Naive thymus-derived CD8-positive, alpha-beta T cell (primary cell): ENCODE data around the gene TMEM144. TPM values are rescaled to one million over a fixed set of nuclear protein-coding genes. Genes with fewer than 3 reads are reported as not detected.

Experiments used
- ATAC-seq, 2 donors: fragments of 150-1000 bp; cut with Tn5 transposase in 1 of 2; sonication (Bioruptor Pico), chemical (Tn5 transposase) in 1 of 2; 1 replicate in 1 of 2; 2 replicates in 1 of 2; pipeline ENCODE4 v1.10.0; 2021; ENCODE audit warnings: mild to moderate bottlenecking in 2 of 2, moderate library complexity in 2 of 2
- POLR2A ChIA-PET: fragments of 350-600 bp; sonication (Branson Sonifier 250); formaldehyde crosslinking; loops from one replicate; lab custom pipeline; 2021; ENCODE audit warnings: antibody characterized with exemption; lab: Charles Lee
- DNase-seq, 10 donors: peaks; one replicate each; pipeline versions ENCODE4 v3.0.0 to v3.0.0-alpha.2; 2020 to 2022
- H3K27ac Mint-ChIP-seq, 10 donors: one replicate each; pipeline ENCODE4 v1.8.0; 2020 to 2022; ENCODE audit warnings: mild to moderate bottlenecking in 10 of 10, mixed read lengths in 10 of 10, moderate library complexity in 4 of 10, inconsistent platforms in 1 of 10
- H3K27me3 Mint-ChIP-seq, 5 donors: one replicate each; pipeline ENCODE4 v1.8.0; 2021 to 2022; ENCODE audit warnings: mixed read lengths in 5 of 5
- H3K36me3 Mint-ChIP-seq, 3 donors: one replicate each; pipeline ENCODE4 v1.8.0; 2020 to 2022; ENCODE audit warnings: mixed read lengths in 3 of 3, mild to moderate bottlenecking in 2 of 3, inconsistent platforms in 1 of 3
- H3K4me1 Mint-ChIP-seq, 4 donors: one replicate each; pipeline ENCODE4 v1.8.0; 2021 to 2022; ENCODE audit warnings: mixed read lengths in 4 of 4
- H3K4me3 Mint-ChIP-seq, 10 donors: one replicate each; pipeline ENCODE4 v1.8.0; 2020 to 2022; ENCODE audit warnings: mild to moderate bottlenecking in 10 of 10, mixed read lengths in 10 of 10, moderate library complexity in 6 of 10, inconsistent platforms in 1 of 10
- H3K9me3 Mint-ChIP-seq, 9 donors: one replicate each; pipeline ENCODE4 v1.8.0; 2020 to 2022; ENCODE audit warnings: mixed read lengths in 9 of 9, mild to moderate bottlenecking in 3 of 9, inconsistent platforms in 1 of 9, moderate library complexity in 1 of 9
- polyA plus RNA-seq, 3 donors: library from polyadenylated mRNA; unstranded; fragments of 300-500 nt; fragmentation: Illumina TruSeq; gene quantifications; one replicate each; pipeline ENCODE4 v1.2.3, GENCODE V29; 2021
- total RNA-seq, 8 experiments: library from RNA in 2 of 8; stranded (reverse) in 2 of 8; gene quantifications; one replicate each; pipeline ENCODE4 v1.2.3 and lab custom pipeline; 2021 to 2026

TMEM144 gene
- total and polyA plus RNA-seq, 5 experiments from 2014 or later, result not detected

- H3K4me3 Mint-ChIP-seq, result no peak overlapping the region
Observed at GRCh38 chr4:158197194-158197776, 13.0 kb upstream of the TMEM144 start.

GRCh38 chr4:158200214-158200613 is 10.1 kb upstream of the TMEM144 start:
- no peak for ATAC-seq
- DNase-seq, result no peak
- H3K9me3 Mint-ChIP-seq, result peaks cover 0 to 2% (median 0%) of the 10 kb centered on the region in 9 donors
- POLR2A ChIA-PET, result no interaction called here
- H3K27me3 Mint-ChIP-seq, result peaks cover 0 to 9% (median 5%) of the 10 kb centered on the region in 5 donors
- no peaks in the 10 kb centered on the region for H3K4me1 Mint-ChIP-seq
- H3K36me3 Mint-ChIP-seq, result no peaks in the 10 kb centered on the region
- H3K27ac Mint-ChIP-seq, result no peak overlapping the region
- no peak overlapping the region for H3K4me3 Mint-ChIP-seq

More at GRCh38 chr4:158197194-158197776, 13.0 kb upstream of the TMEM144 start:
- H3K9me3 Mint-ChIP-seq, result no peaks in the 10 kb centered on the region
- POLR2A ChIA-PET, result no interaction called here
- H3K27me3 Mint-ChIP-seq, result peaks cover 0 to 20% (median 6%) of the 10 kb centered on the region in 5 donors
- no peak for DNase-seq
- H3K4me1 Mint-ChIP-seq, result no peaks in the 10 kb centered on the region
- no peaks in the 10 kb centered on the region for H3K36me3 Mint-ChIP-seq
- H3K27ac Mint-ChIP-seq, result no peak overlapping the region
- ATAC-seq, result no peak

DNA sequence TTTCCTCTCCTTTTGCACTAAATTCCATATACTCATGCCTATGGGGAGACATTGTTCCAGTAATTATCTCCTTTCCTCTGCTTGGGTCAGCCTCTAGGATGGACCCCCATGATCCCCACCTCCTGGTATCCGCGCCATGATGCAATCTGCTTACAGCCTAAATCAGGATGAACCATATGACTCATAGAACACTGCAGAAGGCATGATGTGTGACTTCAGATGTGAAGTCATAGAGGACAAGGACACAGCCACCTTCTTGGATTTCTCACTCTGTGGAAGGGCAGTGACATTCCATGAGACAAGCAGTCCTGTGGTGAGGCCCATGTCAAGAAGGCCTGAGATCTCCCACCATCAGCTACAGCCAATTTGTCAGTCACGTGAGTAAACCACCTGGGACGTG is 9.0 kb upstream of the TMEM144 start:
- no peak overlapping the region for H3K4me3 Mint-ChIP-seq
- no peak for DNase-seq
- H3K27me3 Mint-ChIP-seq, result peaks cover 0 to 9% (median 5%) of the 10 kb centered on the region in 5 donors
- H3K36me3 Mint-ChIP-seq, result no peaks in the 10 kb centered on the region
- peaks cover 0 to 6% (median 0%) of the 10 kb centered on the region in 9 donors for H3K9me3 Mint-ChIP-seq
- peak overlapping the region in 1 of 10 donors; percentile 65 for H3K27ac Mint-ChIP-seq
- POLR2A ChIA-PET, result no interaction called here
- H3K4me1 Mint-ChIP-seq, result no peaks in the 10 kb centered on the region
- no peak for ATAC-seq

DNA sequence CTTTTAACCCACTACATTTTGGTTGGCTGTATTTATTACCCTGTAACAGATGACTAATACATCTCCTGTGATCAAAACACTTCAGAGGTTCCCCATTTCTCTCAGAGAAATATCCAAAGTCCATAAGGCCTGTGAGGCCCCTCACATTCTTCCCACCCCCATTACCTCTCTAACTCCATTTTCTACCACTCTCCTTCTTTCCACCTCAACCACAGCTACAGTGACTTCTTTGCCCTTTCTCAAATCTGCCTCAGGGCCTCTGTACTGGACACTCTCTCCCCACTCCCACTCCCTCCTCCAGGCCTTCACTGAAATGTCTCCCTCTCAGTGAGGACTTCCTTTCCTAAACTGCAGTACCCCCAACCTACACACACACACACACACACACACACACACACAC is 8.4 kb upstream of the TMEM144 start:
- POLR2A ChIA-PET, result no interaction called here
- Mint-ChIP-seq H3K36me3 (no peaks in the 10 kb centered on the region), H3K9me3 (peaks cover 0 to 6% (median 0%) of the 10 kb centered on the region in 9 donors)

DNA sequence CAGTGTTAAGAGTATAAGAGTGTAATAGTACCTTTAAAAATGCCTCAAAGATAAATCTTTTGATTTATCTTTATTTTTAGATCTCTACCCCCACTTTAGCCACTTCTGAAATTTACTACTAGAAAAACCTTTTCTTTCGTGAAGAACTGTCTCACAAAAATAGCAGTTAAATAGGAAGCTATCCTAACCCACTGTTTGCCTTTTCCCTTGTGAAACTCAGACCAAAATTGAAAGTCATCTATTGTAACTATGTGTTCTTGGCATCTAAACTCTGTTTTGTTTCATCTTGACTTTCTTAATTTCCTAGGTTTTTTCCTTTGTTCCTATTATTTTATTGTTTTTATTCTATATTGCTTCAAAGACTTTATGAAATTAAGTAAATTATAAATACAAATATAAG is 7.8 kb upstream of the TMEM144 start:
- Mint-ChIP-seq H3K27ac (no peak overlapping the region), H3K27me3 (peaks cover 0 to 7% (median 1%) of the 10 kb centered on the region in 5 donors), H3K4me1 (no peaks in the 10 kb centered on the region), H3K36me3 (peaks cover 0 to 1% (median 0%) of the 10 kb centered on the region in 3 donors), H3K9me3 (peaks cover 0 to 6% (median 1%) of the 10 kb centered on the region in 9 donors), H3K4me3 (no peak overlapping the region)
- POLR2A ChIA-PET, result no interaction called here
- no peak for DNase-seq
- no peak for ATAC-seq

More for the DNA sequence above, 8.4 kb upstream of the TMEM144 start:
- H3K27me3 Mint-ChIP-seq, result peaks cover 0 to 9% (median 5%) of the 10 kb centered on the region in 5 donors
- no peak overlapping the region for H3K4me3 Mint-ChIP-seq
- DNase-seq (no peak), ATAC-seq (no peak)
- H3K27ac Mint-ChIP-seq, result no peak overlapping the region
- H3K4me1 Mint-ChIP-seq, result no peaks in the 10 kb centered on the region

DNA sequence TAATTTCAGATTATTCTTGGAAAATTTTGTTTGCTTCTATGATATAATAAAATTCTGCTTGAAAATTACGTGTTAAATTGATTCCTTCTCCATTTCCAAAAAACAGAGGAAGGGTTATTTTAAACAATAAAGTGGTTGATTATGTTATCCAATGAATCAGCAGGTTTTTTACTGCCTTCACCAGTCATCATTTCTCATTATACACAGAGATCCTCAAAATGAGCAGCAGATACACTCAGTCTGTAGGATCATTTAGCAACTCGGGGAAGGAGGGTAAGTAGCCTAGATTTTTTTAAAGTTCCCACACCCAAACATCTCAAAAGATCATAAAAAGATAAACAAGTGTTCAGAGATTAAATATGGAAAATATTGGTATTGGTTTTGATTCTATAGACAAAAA is 6.8 kb upstream of the TMEM144 start:
- H3K27ac Mint-ChIP-seq, result no peak overlapping the region
- H3K27me3 Mint-ChIP-seq, result peaks cover 0 to 8% (median 1%) of the 10 kb centered on the region in 5 donors
- ATAC-seq, result no peak
- H3K4me1 Mint-ChIP-seq, result no peaks in the 10 kb centered on the region
- no peak overlapping the region for H3K4me3 Mint-ChIP-seq
- POLR2A ChIA-PET, result no interaction called here
- H3K36me3 Mint-ChIP-seq, result peaks cover 0 to 1% (median 0%) of the 10 kb centered on the region in 3 donors
- H3K9me3 Mint-ChIP-seq, result peaks cover 0 to 9% (median 1%) of the 10 kb centered on the region in 9 donors
- no peak for DNase-seq

DNA sequence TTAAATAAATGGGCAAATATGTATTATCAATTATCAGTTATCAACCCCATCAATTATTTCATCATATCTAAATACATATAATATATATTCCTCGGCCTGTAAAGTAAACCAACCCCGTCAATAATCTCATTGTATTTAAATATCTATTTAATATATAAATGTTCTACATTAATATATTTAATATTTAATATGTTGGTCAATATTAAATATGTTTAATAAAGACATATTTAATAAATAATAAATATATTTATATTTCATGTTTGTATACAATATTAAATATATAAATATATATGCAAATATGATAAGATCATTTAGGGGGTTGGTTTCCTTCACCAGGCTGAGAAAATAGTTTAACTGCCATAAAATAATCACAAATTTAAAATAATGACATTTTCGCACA is 6.4 kb upstream of the TMEM144 start:
- peaks cover 0 to 9% (median 1%) of the 10 kb centered on the region in 9 donors for H3K9me3 Mint-ChIP-seq
- H3K4me1 Mint-ChIP-seq, result peaks cover 0 to under 1% (median 0%) of the 10 kb centered on the region in 4 donors
- H3K36me3 Mint-ChIP-seq, result peaks cover 0 to 1% (median 0%) of the 10 kb centered on the region in 3 donors
- ATAC-seq, result no peak
- H3K4me3 Mint-ChIP-seq, result no peak overlapping the region
- H3K27me3 Mint-ChIP-seq, result peaks cover 0 to 8% (median 1%) of the 10 kb centered on the region in 5 donors
- POLR2A ChIA-PET, result no interaction called here
- no peak overlapping the region for H3K27ac Mint-ChIP-seq
- no peak for DNase-seq

GRCh38 chr4:158208963-158209640 is 1.2 kb upstream of the TMEM144 start:
- H3K27me3 Mint-ChIP-seq, result peaks cover 7 to 26% (median 19%) of the 10 kb centered on the region in 5 donors
- H3K27ac Mint-ChIP-seq, result no peak overlapping the region
- peaks cover 0 to 9% (median 1%) of the 10 kb centered on the region in 9 donors for H3K9me3 Mint-ChIP-seq
- POLR2A ChIA-PET, result interaction anchor here (0.7 kb wide), 1 partner anchor 380 kb away, joined by 3 read pairs; no protein-coding TSS in a partner anchor
- peaks cover 4 to 23% (median 19%) of the 10 kb centered on the region in 4 donors for H3K4me1 Mint-ChIP-seq
- peak overlapping the region; percentile 4 to 85 (median 36) for H3K4me3 Mint-ChIP-seq
- DNase-seq, result no peak
- peaks cover 0 to 2% (median 1%) of the 10 kb centered on the region in 3 donors for H3K36me3 Mint-ChIP-seq
- no peak for ATAC-seq

GRCh38 chr4:158211222-158211621 is 936 bp downstream of the TMEM144 start:
- H3K27ac Mint-ChIP-seq, result no peak overlapping the region
- peaks cover 0 to 2% (median 1%) of the 10 kb centered on the region in 3 donors for H3K36me3 Mint-ChIP-seq
- H3K4me3 Mint-ChIP-seq, result peak overlapping the region in 9 of 10 donors; percentile 2 to 70 (median 50)
- ATAC-seq (no peak), DNase-seq (no peak)
- H3K27me3 Mint-ChIP-seq, result peaks cover 10 to 25% (median 19%) of the 10 kb centered on the region in 5 donors
- H3K9me3 Mint-ChIP-seq, result peaks cover 0 to 9% (median 0%) of the 10 kb centered on the region in 9 donors
- POLR2A ChIA-PET, result no interaction called here
- H3K4me1 Mint-ChIP-seq, result peaks cover 4 to 23% (median 19%) of the 10 kb centered on the region in 4 donors

DNA sequence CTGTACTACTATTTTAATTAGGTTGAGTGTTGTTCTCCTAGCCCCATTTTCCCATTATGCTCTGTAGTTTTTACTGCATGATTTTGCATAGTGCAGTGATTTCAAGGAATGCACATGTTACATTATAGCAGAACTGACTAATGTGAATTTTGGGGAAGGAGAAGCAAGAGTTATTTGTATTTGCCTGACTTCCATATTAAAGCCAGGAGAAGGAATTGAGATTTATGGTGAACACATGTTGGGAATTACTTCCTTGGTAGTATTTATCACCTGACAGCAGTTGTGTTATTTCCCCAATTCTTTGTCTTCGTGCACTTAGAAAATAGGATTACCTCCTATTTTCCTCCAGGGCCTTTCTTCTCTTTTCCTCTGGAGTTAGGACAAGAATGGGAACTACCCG is 3.2 kb downstream of the TMEM144 start:
- Mint-ChIP-seq H3K9me3 (no peaks in the 10 kb centered on the region), H3K4me3 (no peak overlapping the region), H3K36me3 (peaks cover 0 to 2% (median 0%) of the 10 kb centered on the region in 3 donors), H3K4me1 (peaks cover 4 to 23% (median 19%) of the 10 kb centered on the region in 4 donors), H3K27ac (no peak overlapping the region), H3K27me3 (peaks cover 10 to 25% (median 19%) of the 10 kb centered on the region in 5 donors)
- no peak for DNase-seq
- no peak for ATAC-seq
- POLR2A ChIA-PET, result no interaction called here

GRCh38 chr4:158214856-158215255 is 4.6 kb downstream of the TMEM144 start:
- DNase-seq (no peak), ATAC-seq (no peak)
- Mint-ChIP-seq H3K36me3 (no peaks in the 10 kb centered on the region), H3K27ac (no peak overlapping the region), H3K9me3 (no peaks in the 10 kb centered on the region), H3K4me1 (peaks cover 4 to 16% (median 12%) of the 10 kb centered on the region in 4 donors), H3K4me3 (no peak overlapping the region), H3K27me3 (peaks cover 10 to 20% (median 16%) of the 10 kb centered on the region in 5 donors)
- POLR2A ChIA-PET, result no interaction called here

DNA sequence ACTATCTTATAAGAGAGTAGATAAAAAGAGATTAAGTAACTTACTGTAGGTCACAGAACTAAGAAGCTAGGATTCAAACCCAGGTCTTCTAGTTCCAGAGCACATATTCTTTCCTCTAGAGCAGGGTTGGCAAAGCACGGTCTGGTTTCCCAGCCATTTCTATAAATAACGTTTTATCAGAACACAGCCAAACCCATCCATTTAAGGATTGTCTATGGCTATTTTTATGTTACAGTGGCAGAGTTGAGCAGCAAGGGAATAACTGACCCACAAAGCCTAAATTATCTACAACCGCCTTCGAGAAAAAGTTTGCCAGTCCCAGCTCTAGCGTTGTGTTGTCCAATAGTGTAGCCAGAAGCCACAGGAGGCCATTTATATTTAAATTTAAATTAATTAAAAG is 7.5 kb downstream of the TMEM144 start:
- ATAC-seq (no peak), DNase-seq (no peak)
- no peaks in the 10 kb centered on the region for H3K9me3 Mint-ChIP-seq
- POLR2A ChIA-PET, result no interaction called here
- no peaks in the 10 kb centered on the region for H3K4me1 Mint-ChIP-seq
- no peaks in the 10 kb centered on the region for H3K36me3 Mint-ChIP-seq
- H3K27me3 Mint-ChIP-seq, result peaks cover 4 to 17% (median 6%) of the 10 kb centered on the region in 5 donors
- H3K4me3 Mint-ChIP-seq, result no peak overlapping the region
- H3K27ac Mint-ChIP-seq, result no peak overlapping the region

GRCh38 chr4:158219623-158220022 is 9.3 kb downstream of the TMEM144 start:
- peaks cover 0 to 12% (median 1%) of the 10 kb centered on the region in 5 donors for H3K27me3 Mint-ChIP-seq
- H3K36me3 Mint-ChIP-seq, result no peaks in the 10 kb centered on the region
- H3K4me1 Mint-ChIP-seq, result no peaks in the 10 kb centered on the region
- no peak overlapping the region for H3K4me3 Mint-ChIP-seq
- H3K9me3 Mint-ChIP-seq, result no peaks in the 10 kb centered on the region
- ATAC-seq, result no peak
- no peak overlapping the region for H3K27ac Mint-ChIP-seq
- POLR2A ChIA-PET, result no interaction called here
- DNase-seq, result no peak
